GM18511 (cell line): Measurements from ENCODE around the gene DNAI4.

Experiments used
- ATAC-seq: cut with Tn5 transposase; IDR thresholded peaks from one replicate; pipeline ENCODE4 v1.9.1; 2021; ENCODE audit warnings: mild to moderate bottlenecking, moderate library complexity; ENCODE audit not compliant: unreplicated experiment

DNAI4 gene

GRCh38 chr1:66770694-66771093, 154.0 kb downstream of the DNAI4 start:
- no peak for ATAC-seq

DNA sequence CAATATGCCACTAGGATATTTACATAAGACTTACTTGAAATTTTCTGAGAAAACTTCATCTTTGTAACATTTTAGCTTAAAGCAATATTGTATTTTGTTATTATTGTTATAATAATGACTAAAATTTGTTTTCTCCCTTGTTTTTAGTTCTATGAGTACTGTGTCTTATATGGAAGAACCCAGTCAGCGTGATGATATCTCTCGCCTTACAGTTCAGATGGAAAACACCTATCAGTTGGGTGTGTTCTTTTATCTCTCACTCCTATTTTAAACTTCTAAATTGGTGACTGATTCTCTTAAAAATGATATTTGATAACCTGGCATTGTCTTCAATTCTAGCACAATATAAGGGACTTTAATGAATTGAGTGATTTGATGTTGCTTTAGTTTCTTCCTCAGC, 154.4 kb downstream of the DNAI4 start:
- ATAC-seq, result no peak

DNA sequence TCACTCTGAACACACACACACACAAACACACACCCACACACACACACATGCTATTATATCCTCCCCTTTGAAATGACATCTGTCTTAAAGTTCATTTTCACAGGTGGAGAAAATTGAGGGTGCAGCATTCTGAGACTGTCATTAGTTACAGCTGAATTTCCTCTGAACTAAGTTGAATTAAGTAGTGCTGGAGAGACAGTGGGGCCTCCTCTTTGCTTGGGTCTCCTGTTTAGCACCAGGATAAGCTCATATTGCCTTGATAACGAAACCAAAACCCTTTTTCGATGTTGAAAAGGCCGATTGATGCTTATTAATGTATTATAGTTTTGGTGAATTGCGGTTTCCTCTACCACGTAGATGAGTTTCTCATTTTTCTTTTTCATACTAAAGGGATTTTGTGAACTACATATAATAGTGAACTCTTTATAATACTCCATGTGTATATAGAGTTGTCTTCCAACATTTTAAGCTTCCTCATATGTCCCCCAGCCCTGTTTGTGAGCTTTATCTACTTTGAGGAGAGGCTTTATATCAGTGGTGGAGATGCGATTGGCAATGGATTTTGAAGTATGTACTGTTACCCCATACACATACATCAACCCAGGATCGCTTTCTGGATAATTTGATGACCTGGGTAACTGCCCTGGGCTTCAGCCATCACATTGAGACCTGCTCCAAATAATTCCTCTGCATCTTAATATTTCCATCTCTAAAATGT, 155.0 kb downstream of the DNAI4 start:
- ATAC-seq, result no peak

- no peak for ATAC-seq
Measured at GRCh38 chr1:66768965-66769364, 155.7 kb downstream of the DNAI4 start.

GRCh38 chr1:66767626-66768025, 157.0 kb downstream of the DNAI4 start:
- ATAC-seq, result no peak

- peak; percentile 82 for ATAC-seq
Measured at GRCh38 chr1:66764994-66765578, 159.6 kb downstream of the DNAI4 start.
